ENCODE measurements around the gene KDELR1. TPM values are rescaled to one million over a fixed set of nuclear protein-coding genes. Genes with fewer than 3 reads are reported as not detected.

The KDELR1 gene
- total and polyA plus RNA-seq, 9 of the 15 experiments (the other 6 are each of a cell fraction or from before 2014, with no cell fraction given): 6.1 to 165 (median 58.5) TPM

DNA sequence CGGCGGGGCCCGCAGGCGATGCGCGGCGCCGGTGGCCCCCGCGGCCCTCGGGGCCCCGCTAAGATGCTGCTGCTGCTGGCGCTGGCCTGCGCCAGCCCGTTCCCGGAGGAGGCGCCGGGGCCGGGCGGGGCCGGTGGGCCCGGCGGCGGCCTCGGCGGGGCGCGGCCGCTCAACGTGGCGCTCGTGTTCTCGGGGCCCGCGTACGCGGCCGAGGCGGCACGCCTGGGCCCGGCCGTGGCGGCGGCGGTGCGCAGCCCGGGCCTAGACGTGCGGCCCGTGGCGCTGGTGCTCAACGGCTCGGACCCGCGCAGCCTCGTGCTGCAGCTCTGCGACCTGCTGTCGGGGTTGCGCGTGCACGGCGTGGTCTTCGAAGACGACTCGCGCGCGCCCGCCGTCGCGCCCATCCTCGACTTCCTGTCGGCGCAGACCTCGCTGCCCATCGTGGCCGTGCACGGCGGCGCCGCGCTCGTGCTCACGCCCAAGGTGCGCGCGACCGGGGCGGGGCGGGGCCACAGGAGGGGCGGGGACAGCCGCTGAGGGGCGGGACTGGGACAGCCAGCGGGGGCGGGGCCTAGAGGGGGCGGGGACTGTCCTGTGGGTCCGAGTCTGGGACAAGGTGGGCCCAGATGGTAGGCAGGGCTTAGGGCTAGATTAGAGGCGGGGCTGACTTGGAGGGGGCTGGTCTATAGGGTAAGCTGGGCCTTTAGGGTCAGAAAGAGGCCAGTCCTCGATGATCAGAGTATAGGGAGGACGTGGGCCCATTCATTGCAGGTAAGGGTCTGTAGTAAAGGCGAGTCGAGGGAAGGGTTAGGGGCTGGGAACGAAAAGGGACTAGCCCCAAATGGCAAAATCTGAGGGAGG is 7.3 kb upstream of the KDELR1 start (continued):
- TF ChIP-seq, protein P1, sequence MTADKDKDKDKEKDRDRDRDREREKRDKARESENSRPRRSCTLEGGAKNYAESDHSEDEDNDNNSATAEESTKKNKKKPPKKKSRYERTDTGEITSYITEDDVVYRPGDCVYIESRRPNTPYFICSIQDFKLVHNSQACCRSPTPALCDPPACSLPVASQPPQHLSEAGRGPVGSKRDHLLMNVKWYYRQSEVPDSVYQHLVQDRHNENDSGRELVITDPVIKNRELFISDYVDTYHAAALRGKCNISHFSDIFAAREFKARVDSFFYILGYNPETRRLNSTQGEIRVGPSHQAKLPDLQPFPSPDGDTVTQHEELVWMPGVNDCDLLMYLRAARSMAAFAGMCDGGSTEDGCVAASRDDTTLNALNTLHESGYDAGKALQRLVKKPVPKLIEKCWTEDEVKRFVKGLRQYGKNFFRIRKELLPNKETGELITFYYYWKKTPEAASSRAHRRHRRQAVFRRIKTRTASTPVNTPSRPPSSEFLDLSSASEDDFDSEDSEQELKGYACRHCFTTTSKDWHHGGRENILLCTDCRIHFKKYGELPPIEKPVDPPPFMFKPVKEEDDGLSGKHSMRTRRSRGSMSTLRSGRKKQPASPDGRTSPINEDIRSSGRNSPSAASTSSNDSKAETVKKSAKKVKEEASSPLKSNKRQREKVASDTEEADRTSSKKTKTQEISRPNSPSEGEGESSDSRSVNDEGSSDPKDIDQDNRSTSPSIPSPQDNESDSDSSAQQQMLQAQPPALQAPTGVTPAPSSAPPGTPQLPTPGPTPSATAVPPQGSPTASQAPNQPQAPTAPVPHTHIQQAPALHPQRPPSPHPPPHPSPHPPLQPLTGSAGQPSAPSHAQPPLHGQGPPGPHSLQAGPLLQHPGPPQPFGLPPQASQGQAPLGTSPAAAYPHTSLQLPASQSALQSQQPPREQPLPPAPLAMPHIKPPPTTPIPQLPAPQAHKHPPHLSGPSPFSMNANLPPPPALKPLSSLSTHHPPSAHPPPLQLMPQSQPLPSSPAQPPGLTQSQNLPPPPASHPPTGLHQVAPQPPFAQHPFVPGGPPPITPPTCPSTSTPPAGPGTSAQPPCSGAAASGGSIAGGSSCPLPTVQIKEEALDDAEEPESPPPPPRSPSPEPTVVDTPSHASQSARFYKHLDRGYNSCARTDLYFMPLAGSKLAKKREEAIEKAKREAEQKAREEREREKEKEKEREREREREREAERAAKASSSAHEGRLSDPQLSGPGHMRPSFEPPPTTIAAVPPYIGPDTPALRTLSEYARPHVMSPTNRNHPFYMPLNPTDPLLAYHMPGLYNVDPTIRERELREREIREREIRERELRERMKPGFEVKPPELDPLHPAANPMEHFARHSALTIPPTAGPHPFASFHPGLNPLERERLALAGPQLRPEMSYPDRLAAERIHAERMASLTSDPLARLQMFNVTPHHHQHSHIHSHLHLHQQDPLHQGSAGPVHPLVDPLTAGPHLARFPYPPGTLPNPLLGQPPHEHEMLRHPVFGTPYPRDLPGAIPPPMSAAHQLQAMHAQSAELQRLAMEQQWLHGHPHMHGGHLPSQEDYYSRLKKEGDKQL (CRISPR knock-in tag; IDR thresholded peaks at IDR 0.05; ENCODE audit: borderline replicate concordance): 0 out of 2 replicates have a peak, but pooled peaks have one; percentile 65
- TF ChIP-seq HDAC2 (IDR thresholded peaks at IDR 0.05) (no peak), SP1 (CRISPR knock-in tag; IDR thresholded peaks at IDR 0.05) (peak; percentile 33), TAF7 (tag; IDR thresholded peaks at IDR 0.05) (peak; percentile 74), L3MBTL2 (IDR thresholded peaks at IDR 0.05) (peak; percentile 98), POLR2AphosphoS5 (IDR thresholded peaks at IDR 0.05; ENCODE audit: control insufficient read depth, insufficient read depth, low read depth, low read length) (peak; percentile 93), MYC (IDR thresholded peaks at IDR 0.05; ENCODE audit: low read depth, low read length) (peak; percentile 92), MYC (CRISPR knock-in tag; IDR thresholded peaks at IDR 0.05; ENCODE audit: borderline replicate concordance, low read depth) (no peak), FOSL1 (tag; conservative IDR thresholded peaks at IDR 0.05) (0 out of 2 replicates have a peak, but pooled peaks have one; percentile 25), HNRNPL (IDR thresholded peaks at IDR 0.05; ENCODE audit: low read depth, low read length) (peak; percentile 24; the same call in 1 of the 2 replicates), ZNF41 (CRISPR knock-in tag; conservative IDR thresholded peaks at IDR 0.05) (peak; percentile 63; the same call in 1 of the 2 replicates), TBP (optimal IDR thresholded peaks at IDR 0.05; ENCODE audit: low read depth, low read length) (peak; percentile 84), ZNF175 (CRISPR knock-in tag; IDR thresholded peaks at IDR 0.05; ENCODE audit: low read depth) (peak; percentile 96), E2F3 (CRISPR knock-in tag; IDR thresholded peaks at IDR 0.05) (peak; percentile 87; the same call in 1 of the 2 replicates), CXXC5 (CRISPR knock-in tag; IDR thresholded peaks at IDR 0.05) (peak; percentile 94), ZNF584 (CRISPR knock-in tag; IDR thresholded peaks at IDR 0.05; ENCODE audit: low read depth) (peak; percentile 92)
- TF ChIP-seq, protein P2, sequence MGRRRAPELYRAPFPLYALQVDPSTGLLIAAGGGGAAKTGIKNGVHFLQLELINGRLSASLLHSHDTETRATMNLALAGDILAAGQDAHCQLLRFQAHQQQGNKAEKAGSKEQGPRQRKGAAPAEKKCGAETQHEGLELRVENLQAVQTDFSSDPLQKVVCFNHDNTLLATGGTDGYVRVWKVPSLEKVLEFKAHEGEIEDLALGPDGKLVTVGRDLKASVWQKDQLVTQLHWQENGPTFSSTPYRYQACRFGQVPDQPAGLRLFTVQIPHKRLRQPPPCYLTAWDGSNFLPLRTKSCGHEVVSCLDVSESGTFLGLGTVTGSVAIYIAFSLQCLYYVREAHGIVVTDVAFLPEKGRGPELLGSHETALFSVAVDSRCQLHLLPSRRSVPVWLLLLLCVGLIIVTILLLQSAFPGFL (CRISPR knock-in tag; IDR thresholded peaks at IDR 0.05): 0 out of 2 replicates have a peak, but pooled peaks have one; percentile 66
- TF ChIP-seq, protein P3, sequence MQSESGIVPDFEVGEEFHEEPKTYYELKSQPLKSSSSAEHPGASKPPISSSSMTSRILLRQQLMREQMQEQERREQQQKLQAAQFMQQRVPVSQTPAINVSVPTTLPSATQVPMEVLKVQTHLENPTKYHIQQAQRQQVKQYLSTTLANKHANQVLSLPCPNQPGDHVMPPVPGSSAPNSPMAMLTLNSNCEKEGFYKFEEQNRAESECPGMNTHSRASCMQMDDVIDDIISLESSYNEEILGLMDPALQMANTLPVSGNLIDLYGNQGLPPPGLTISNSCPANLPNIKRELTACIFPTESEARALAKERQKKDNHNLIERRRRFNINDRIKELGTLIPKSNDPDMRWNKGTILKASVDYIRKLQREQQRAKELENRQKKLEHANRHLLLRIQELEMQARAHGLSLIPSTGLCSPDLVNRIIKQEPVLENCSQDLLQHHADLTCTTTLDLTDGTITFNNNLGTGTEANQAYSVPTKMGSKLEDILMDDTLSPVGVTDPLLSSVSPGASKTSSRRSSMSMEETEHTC (IDR thresholded peaks at IDR 0.05): no peak

Data from K562 (cell line).